Gastrocnemius medialis (tissue), 4 donors: ENCODE results near the gene TP53I13.

ENCODE experiments used
- CTCF ChIP-seq, 5 experiments: fragments of 450-650 bp in 3 of 5; fragments of 200-600 bp in 2 of 5; sonication (generic) in 2 of 5; IDR thresholded peaks in 4 of 5; conservative IDR thresholded peaks in 1 of 5; 1 replicate in 4 of 5; 2 replicates in 1 of 5; pipeline ENCODE4 v1.5.1; 2016 to 2019; ENCODE audit warnings: antibody characterized with exemption in 5 of 5, mild to moderate bottlenecking in 3 of 5, moderate library complexity in 3 of 5
- POLR2A ChIP-seq, 2 donors: fragments of 450-650 bp; IDR thresholded peaks; one replicate each; pipeline ENCODE4 v1.6.1; 2017; ENCODE audit warnings: antibody characterized with exemption in 2 of 2, mild to moderate bottlenecking in 2 of 2, moderate library complexity in 2 of 2

GRCh38 chr17:29575511-29576213 lies 7.2 kb downstream of the TP53I13 start:
- TF ChIP-seq CTCF (IDR thresholded peaks at IDR 0.05 in 4 of 5, conservative IDR thresholded peaks at IDR 0.05 in 1 of 5) = no peak
- no peak for TF ChIP-seq POLR2A (IDR thresholded peaks at IDR 0.05)
